GM19397 (cell line): ENCODE measurements around the gene MRGPRG.

ENCODE experiments used
- ATAC-seq: cut with Tn5 transposase; IDR thresholded peaks from one replicate; pipeline ENCODE4 v1.9.1; 2021; ENCODE audit warnings: mild to moderate bottlenecking, moderate library complexity; ENCODE audit not compliant: unreplicated experiment

MRGPRG gene

DNA sequence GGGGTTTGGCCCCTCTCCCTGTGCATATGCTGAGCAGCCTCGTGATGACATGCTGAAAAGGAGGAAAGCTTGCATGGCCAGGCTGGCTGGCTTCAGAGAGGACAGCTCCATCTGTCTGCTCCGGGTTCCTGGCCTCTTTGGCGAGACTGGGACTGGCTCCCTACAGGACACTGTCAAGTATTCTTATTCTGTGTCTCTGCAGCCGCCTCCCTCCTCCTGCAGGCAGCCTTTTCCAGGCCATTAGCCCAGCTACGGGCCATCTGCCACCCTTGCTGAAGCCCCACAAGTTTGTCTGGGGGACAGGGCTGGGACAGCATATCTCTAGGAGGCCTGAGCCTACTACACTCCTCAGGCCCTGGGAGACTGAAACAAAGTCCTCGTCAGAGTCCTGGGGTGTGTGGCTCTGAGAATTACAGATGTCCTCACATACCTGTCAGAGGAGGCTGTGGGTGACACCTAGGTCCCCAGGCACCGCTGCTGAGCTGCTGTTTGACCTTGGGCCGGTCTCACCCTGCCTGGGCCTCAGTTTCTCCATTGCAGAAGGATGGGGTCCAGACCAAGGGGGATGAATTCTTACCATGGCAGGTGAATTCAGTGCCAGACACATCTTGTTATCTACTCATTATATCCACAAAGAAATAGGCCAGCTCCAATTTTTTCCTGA, 11.0 kb downstream of the MRGPRG start:
- ATAC-seq: no peak

DNA sequence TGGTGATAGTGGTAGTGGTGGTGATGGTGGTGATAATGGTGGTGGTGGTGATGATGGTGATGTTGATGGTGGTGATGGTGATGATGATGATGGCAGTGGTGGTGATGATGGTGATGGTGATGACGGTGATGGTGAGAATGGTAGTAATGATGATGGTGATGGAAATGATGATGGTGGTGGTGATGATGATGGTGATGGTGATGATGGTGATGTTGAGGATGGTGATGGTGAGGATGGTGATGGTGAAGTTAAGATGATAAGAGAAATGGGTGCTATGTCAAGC, 11.8 kb downstream of the MRGPRG start:
- no peak for ATAC-seq

DNA sequence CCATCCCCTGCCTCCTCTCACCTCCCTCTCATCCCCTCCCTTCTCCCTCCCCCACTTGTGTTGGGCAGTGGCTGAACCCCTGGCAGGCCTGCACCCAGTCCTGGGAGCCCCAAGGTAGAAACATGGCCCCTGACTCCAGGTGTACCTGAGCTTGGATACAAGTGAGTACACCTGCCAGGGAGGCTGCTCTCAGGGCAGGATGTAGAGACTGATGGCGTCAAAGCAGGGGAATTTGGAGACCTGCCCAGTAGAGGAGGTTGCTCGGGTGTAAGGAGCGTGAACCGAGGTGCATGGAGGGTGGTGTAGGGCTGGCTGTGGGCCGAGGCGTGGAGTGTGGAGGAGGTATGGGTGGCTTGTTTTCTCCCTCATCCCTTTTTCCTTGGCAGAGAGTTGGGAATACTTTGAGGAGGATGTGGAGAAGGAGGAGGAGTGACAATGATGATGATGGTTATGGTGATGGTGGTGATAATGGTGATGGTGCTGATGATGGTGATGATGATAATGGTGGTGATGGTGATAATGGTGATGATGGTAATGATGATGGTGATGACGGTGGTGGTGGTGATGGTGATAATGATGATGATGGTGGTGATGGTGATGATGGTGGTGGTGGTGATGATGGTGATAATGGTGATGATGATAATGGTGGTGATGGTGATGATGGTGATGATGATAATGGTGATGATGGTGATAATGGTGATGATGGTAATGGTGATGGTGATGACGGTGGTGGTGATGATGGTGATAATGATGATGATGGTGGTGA, 12.3 kb downstream of the MRGPRG start:
- ATAC-seq: no peak

DNA sequence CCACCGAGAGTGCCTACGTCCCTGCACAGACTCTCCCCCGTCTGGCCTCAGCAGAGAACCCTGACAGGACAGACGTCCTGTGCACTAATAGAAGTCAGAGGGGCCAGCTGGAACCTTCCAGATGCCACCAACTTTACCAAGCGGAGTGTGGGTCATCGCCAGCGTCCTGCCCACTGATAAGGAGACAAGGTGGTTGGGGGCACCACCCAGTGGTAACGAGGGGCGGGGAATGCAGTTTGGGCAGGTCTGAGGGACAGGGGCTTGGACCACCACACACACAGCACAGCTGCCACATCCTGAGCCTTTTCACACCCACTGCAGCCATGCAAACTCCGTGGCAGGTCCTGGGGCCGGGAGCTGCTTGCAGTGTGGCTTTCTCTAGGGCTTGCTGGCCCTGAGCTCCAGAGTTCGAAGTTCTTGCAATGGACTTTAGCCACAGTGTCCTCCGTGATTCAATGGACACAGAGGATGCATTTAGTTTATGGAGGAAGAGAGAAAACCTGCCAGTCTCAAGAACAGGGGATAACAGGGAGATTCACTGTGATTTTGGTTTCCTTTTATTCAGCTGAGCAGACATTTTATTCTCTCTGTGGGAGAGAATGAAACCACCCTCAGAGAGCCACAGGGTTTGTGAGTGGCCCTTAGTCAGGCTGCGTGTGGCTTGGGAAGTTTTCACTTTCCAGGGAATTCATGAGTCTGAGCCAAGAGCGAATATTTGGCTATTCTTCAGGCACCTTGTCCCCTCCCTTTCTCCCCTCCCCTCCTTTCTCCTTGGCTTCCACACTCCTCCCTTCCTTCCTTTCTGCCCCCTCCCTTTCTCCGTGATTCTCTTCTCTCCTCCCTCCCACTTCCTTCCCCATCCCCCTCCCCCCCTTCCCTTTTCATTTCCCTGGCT, 13.1 kb downstream of the MRGPRG start:
- no peak for ATAC-seq

DNA sequence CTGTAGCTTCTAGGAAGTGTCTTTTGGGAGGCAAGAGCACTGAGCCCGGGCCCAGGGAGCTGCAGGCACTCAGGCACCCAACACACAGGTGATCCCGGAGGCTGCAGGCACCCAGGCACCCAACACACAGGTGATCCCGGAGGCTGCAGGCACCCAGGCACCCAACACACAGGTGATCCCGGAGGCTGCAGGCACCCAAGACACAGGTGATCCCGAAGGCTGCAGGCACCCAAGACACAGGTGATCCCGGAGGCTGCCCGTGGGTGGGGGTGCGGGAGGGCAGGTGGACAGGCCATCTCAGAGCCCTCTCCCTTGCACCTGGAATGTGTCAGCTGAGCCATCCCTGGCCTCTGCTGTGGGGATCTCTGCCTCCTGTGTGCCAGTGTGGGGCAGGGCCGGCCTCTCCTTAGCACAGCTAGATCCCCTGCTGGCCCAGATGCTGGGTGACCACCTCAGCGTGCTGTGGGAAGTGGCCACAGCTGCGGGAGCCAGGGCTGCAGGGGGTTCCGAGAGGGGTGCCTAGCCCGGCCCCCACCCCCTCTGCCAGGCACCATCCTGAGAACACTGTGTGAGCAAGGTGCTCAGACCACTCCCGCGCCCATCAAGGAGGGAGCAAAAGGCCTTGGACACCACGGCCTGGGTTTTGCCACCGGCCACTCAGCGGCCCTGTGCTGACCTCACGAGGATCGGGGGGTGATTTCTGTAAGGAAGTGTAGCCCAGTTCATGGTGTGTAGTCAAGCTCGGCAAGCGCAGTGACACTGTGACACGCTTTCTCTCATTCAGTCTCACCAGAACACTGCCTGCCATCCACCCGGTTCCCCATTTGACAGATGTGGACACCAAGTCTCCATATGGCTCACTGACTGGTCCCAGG, 14.2 kb downstream of the MRGPRG start:
- no peak for ATAC-seq

DNA sequence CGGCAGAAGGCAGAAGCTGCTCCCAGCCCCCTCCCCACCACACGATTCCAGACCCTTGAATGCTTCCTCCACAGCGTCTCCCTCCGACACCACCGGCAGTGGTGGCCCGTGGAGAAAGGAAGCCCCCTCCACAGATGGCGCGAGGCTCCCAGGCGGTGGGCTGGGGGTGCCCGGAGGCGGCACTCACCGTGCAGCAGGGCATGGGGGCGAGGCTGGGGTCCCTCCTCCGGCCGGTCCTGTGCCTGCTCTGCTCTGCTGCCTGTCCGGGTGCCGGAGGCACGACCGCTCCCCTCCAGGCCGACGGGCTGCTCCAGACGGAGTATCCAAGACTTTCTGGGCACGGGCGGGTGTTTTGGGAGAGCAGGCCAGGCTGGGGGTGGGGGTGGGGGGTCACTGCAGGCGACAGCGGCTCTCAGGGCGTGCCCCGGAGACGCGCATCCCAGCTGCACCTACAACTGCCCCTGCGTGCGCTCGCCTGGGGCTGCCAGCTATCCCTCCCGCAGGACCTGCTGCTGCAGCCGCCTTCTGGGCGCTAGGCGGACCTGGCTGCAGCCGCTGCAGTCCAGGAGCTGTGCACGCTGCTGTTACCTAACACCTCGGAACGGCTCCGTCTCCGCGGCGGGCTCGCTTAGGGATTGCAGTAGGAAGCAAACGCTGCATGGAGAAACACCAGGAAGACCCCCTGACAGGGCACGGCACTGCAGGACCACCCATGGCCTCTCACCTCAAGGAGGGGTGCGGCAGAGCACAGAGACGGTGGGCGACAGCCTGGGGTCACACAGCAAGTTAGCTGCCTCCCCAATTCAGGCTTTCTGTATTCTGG, 15.2 kb downstream of the MRGPRG start:
- ATAC-seq: no peak

DNA sequence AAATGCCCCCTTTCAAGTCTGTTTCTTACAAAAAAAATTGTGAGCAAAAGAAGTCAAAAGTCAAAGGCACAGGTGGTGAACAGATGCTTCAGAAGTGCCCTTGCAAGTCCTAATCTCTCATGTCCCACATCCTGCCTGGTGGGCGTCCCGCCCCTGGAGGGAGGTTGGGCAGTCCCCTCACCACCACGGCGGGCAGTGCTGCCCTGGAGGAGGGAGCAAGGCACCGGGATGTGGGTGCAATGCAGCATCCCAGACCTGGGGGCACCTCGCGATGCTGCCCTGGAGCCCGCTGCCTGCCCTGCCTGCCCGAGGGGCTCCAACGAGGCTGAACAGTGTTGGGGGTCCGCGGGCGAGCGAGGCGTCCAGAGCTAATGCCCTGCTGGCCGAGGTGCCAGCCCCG, 15.9 kb downstream of the MRGPRG start:
- no peak for ATAC-seq

DNA sequence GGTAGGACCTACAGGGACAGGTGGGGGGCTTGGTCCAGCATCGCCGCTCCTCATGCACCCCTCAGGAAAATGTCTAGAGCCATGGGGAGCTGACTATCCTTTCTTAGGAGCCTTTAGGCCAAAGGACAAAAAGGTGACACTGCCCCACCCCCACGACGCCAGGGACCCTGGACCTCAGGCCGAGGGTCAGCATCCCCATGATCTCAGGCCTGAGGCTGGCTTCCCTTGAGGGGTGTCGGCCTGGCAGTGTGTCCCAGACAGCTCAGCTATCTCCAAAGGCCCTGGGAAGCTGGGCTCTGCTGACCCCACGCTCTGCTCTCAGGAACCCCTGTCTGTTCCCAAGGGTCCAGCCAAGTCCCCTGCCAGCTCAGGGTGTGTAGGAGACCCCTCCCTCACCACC, 16.3 kb downstream of the MRGPRG start:
- ATAC-seq: no peak

DNA sequence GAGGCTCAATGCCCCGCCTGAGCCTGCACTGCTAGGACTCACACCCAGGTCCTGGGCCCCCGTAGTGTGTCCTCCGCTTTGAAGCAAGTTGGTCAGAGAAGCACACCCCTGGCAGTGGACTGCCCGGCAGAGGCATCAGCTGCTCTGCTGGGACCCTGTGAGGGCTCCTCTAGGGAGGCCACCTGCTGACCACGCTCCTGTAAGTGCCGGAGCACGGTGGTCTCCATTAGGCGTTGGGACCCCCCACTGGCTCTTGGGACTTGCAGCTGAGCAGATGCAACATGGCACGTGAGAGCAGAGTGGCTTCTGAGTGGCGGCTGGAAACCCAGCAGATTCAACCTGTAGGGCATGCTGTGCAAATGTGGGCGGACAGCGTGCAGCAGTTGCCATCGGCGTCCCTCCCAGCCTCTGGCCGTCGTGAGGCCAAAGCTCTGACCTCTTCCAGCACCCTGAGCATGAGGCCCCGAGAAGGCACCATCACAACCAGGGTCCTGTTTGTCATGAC, 16.9 kb downstream of the MRGPRG start:
- no peak for ATAC-seq

DNA sequence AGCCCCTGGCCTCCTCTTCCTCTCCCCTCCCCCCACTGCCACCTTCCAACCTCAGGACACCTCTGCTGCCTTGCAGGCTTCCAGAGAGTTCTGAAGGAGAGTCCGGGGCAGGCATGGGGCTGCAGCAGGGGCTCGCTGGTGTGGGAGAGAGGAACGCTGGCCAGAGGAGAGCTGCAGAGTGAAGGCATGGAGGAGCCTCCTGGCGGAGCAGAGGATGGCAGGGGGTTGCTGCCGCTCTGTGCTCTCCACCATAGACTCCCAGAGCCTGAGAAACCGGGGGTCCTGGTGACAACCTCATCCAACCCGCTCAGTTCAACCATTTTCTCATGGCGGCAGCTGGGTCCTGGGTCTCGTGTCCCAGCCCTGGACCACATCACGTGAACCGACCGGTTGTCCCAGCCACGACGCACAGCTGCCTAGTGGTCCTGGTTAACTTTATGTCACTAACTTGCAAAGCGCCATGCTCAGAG, 17.5 kb downstream of the MRGPRG start:
- no peak for ATAC-seq

DNA sequence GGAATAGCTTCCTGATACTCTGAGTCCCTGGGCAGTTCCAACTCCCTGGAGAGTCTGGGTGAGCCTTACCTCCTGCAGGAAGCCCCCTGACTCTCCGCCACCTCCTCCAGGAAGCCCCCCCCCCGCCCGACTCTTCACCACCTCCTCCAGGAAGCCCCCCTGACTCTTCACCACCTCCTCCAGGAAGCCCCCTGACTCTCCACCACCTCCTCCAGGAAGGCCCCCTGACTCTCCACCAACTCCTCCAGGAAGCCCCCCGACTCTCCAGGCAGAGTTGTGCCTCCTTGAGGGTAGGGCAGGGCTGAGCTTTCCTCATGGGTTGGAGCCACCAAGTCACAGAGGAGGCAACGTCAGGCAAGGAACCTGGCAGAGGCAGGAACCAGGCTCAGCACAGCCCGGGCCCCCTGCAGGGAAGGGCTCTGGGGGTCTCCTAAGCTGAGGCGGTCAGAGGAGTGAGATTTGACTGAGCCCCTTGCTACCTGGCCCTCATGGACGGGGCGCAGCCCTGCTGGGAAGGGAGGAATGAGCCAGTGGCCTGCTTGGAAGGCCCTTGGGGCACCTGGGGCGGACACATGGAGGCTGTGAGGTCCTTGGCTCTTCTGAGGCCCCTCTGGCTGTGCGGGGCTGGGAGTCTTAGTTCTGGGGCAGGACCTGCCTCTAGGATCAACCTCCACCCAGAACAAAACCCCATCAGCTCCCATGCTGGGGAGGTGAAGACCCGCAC, 18.1 kb downstream of the MRGPRG start:
- ATAC-seq: no peak

DNA sequence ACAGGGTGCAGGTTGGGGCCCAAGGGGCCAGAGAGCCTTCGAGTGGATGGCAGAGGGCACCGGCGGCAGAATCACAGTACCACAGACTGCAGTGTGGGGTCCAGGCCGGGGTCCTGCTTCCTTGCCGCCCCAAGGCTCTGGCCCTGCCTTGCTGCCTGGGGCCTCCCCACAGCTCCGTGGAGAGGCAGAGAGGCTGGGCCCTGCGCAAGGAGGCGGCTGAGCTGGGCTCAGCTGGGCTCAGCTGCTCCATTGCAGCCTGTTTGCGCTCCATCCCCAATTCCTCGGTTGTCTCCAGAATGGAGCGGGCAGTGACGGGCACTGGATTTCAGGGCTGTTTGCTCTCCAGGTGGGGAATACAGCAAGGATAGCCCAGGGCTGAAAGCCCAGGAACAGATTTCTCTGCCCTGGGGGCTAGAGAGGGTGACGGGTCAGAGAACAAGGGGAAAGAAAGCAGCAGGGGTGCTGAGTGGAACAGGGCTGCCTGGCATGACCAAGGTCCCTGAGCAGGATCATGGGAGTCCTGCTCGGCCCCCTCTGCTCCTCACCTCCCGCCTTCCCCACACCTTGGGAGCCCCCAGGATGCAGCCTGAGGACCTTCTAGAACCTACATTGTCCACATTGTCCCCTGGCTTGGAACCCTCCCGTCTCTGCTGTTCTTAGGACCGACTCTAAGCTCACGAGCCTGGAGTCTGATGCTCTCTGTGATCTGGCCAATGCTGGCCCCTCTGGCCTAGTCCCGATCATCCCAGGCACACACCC, 18.9 kb downstream of the MRGPRG start:
- ATAC-seq: no peak

DNA sequence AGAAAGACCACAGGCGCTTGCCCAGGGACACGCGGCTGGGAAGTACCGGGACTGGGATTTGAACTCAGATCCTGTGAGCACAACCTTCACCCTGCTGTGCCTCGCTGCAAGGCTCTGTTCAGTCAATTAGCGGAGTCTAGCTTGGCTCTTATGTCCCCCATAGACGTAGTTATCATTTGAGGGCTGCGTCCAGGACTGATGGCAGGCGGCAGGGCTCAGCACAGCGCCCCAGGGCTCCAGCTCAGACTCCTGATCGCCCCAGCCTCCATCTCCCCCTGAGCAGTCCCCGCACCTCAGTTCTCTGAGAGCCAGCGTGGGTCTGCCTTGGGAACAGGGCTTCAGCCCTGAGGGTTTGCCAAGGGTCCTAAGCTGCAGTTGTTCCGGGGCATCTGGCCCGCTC, 19.8 kb downstream of the MRGPRG start:
- no peak for ATAC-seq

DNA sequence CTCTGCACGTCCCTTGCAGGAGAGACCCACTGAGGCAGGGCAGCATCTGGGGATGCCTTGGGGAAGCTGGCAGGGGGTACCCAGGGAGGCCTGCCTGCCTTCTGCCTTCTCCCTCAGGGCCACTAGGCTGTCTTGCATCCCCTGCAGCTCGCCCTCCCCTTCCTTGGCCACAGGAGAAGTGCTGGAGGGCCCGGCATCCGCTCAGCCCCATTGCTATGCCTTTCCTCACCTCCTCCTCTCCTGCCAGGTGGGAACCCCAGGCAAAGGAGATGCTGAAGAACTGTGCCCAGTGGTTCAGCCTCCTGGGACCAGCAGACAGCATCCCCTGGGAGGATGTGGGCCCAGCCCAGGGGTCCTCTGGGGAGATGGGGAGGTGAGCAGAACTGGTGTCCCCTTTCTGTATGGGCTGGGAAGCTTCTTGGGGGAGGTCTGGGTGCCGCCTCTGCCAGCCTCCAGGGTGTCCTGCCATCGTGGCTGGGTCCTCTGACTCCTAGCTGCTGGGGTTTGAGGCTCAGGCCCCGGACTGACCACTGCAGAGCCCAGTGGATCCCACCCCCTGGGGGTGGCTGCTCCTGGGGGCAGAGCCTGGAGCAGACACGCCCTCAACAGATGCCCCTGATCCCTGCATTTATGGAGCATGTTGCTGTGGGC, 20.6 kb downstream of the MRGPRG start:
- ATAC-seq: no peak

DNA sequence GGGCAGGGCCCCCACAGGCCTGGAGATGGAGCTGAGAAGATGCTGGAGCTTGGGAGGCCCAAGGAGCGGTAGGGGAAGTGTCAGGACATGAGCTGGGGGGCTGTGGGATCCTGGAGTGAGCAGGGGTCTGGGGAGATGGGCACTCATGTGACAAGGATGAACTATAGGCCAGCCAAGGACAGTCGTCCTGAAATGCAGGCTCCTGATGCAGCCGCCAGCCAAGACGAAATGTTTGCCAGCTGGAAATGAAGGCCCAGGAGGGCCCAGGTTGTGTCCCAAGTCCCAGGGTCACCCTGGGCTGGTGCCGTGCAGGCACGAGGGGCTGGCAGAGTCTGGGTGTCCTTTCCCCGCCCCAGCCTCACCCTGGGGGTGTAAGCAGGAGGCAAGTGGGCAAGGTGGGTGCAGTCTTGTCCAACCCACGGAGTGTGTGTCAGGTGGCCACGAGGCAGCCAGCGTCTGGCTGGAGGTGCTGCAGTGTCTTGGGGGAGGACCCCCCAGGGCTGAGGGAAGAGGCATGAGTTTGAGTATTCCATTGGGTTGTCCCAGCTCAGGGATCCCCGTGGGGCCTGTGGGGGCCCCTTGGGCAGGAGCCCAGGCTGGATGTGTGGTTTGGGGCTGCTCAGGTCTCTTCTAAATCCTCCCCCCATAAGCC, 21.4 kb downstream of the MRGPRG start:
- ATAC-seq: no peak

DNA sequence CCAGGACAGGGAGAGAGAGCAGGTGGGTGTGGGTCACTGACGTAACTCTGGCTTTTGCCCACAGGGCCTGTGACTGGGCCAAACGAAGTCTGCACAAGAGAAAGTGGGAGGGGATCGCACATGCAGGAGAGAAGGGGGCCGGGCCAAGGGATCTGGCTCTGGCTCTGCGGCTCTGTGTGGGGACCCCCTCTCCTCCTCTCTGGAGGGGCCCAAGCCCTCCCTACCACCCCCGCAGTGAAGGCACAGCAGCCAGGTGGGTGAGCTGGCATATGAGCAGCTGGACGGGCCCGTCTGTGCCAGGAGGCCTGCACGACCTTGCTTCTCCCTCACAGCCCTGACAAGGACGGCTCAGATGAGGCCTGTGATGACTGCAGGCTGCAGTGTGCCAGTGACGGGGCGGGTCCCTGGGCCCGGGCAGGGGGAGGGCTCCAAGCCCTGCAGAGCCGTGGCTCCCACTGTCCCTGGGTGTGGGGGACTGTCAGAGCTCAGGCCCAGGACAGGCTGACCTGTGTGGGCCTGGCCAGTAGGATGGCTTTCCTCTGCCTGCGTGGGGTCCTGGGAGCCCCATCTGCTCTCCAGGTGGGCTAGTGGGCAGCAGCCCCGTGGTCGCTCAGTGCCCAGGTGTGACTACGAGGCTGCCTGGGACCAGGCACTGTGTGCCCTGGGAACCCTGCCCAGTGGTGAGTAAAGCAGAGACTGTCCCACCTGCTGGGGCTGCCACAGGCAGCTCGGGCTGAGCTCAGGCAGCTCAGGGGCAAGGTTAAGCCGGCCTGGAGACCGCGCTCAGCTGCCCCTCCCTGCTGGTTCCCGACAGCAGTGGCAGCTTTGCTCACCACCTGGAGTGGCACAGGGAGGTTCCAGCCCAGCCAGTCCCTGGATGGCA, 22.2 kb downstream of the MRGPRG start:
- no peak for ATAC-seq
